Calu3 (cell line): Measurements from ENCODE around the gene MINDY1. TPM values are rescaled to one million over a fixed set of nuclear protein-coding genes. Genes with fewer than 3 reads are reported as not detected.

ENCODE experiments used
- BruUV-seq: library from RNA; stranded (reverse); fragments of 400-500 nt; replicated peaks from 2 replicates; lab custom pipeline; 2021; lab: Mats Ljungman, UMichigan
- CTCF ChIA-PET: fragments of 300-600 bp; sonication (Branson Sonifier 250); formaldehyde crosslinking; loops from one replicate; lab custom pipeline; 2022; ENCODE audit warnings: antibody characterized with exemption; lab: Charles Lee
- DNase-seq: peaks from one replicate; pipeline ENCODE4 v3.0.0; 2022
- H3K27ac Mint-ChIP-seq: one replicate; pipeline ENCODE4 v1.8.0; 2022; ENCODE audit warnings: mixed read lengths; ENCODE audit not compliant: unreplicated experiment
- H3K27me3 Mint-ChIP-seq: one replicate; pipeline ENCODE4 v1.8.0; 2022; ENCODE audit warnings: mixed read lengths; ENCODE audit not compliant: unreplicated experiment
- H3K36me3 Mint-ChIP-seq: one replicate; pipeline ENCODE4 v1.8.0; 2022; ENCODE audit warnings: mild to moderate bottlenecking, moderate library complexity, mixed read lengths; ENCODE audit not compliant: insufficient read depth, unreplicated experiment
- H3K4me1 Mint-ChIP-seq: one replicate; pipeline ENCODE4 v1.8.0; 2022; ENCODE audit warnings: mild to moderate bottlenecking, low read depth, mixed read lengths; ENCODE audit not compliant: unreplicated experiment
- H3K4me3 Mint-ChIP-seq: one replicate; pipeline ENCODE4 v1.8.0; 2022; ENCODE audit warnings: mild to moderate bottlenecking, low read depth, moderate library complexity, mixed read lengths; ENCODE audit not compliant: unreplicated experiment
- H3K9me3 Mint-ChIP-seq: one replicate; pipeline ENCODE4 v1.8.0; 2022; ENCODE audit warnings: low read depth, mixed read lengths; ENCODE audit not compliant: unreplicated experiment
- CTCF ChIP-seq: fragments of 200-600 bp; IDR thresholded peaks from one replicate; pipeline ENCODE4 v1.8.0; 2022; ENCODE audit warnings: antibody characterized with exemption; ENCODE audit not compliant: unreplicated experiment
- intact Hi-C: fragments of 100-400 bp; cut with micrococcal nuclease; formaldehyde crosslinking; loops from one replicate; pipeline ENCODE4 v1.10.0; 2022; ENCODE audit not compliant: unreplicated experiment
- total RNA-seq: library from RNA; stranded (reverse); gene quantifications from 2 replicates; pipeline ENCODE4 v1.2.3, GENCODE V29; 2022

MINDY1 gene
- total RNA-seq, 1 experiment from 2014 or later, result 17.6 TPM

GRCh38 chr1:151002611-151003010 is 4.1 kb downstream of the MINDY1 start:
- Mint-ChIP-seq H3K9me3 (no peaks in the 10 kb centered on the region), H3K36me3 (peaks cover 20% of the 10 kb centered on the region), H3K4me3 (no peak overlapping the region), H3K4me1 (peaks cover 23% of the 10 kb centered on the region), H3K27ac (no peak overlapping the region), H3K27me3 (no peaks in the 10 kb centered on the region)
- CTCF ChIA-PET, result interaction anchor here (2.6 kb wide), 1 partner anchor 21 kb away, joined by 10 read pairs; the partner anchor contains the start of gene ANXA9
- TF ChIP-seq CTCF, result no peak
- no TSS peak for BruUV-seq
- intact Hi-C loops, result no loop called here
- DNase-seq, result no peak

GRCh38 chr1:151002051-151002450 is 4.7 kb downstream of the MINDY1 start:
- no peak for TF ChIP-seq CTCF
- Mint-ChIP-seq H3K4me1 (peaks cover 17% of the 10 kb centered on the region), H3K9me3 (no peaks in the 10 kb centered on the region), H3K4me3 (no peak overlapping the region), H3K27me3 (no peaks in the 10 kb centered on the region), H3K27ac (no peak overlapping the region), H3K36me3 (peaks cover 15% of the 10 kb centered on the region)
- CTCF ChIA-PET, result no interaction called here
- BruUV-seq, result no TSS peak
- no peak for DNase-seq
- intact Hi-C loops, result no loop called here

- no peak for TF ChIP-seq CTCF
- Mint-ChIP-seq H3K9me3 (no peaks in the 10 kb centered on the region), H3K27me3 (no peaks in the 10 kb centered on the region), H3K36me3 (peaks cover 13% of the 10 kb centered on the region), H3K4me3 (no peak overlapping the region), H3K27ac (no peak overlapping the region), H3K4me1 (peaks cover 13% of the 10 kb centered on the region)
- BruUV-seq, result no TSS peak
- intact Hi-C loops, result no loop called here
- CTCF ChIA-PET, result interaction anchor here (0.6 kb wide), 1 partner anchor 67 kb away, joined by 4 read pairs; no protein-coding TSS in a partner anchor
- no peak for DNase-seq
Measured at GRCh38 chr1:151001602-151002001, 5.1 kb downstream of the MINDY1 start.

GRCh38 chr1:151000408-151000807 is 6.3 kb downstream of the MINDY1 start:
- Mint-ChIP-seq H3K4me3 (no peak overlapping the region), H3K27ac (no peak overlapping the region), H3K36me3 (peaks cover 13% of the 10 kb centered on the region), H3K4me1 (peaks cover under 1% of the 10 kb centered on the region), H3K27me3 (no peaks in the 10 kb centered on the region), H3K9me3 (no peaks in the 10 kb centered on the region)
- intact Hi-C loops, result no loop called here
- no peak for TF ChIP-seq CTCF
- no TSS peak for BruUV-seq
- DNase-seq, result no peak
- CTCF ChIA-PET, result interaction anchor here (0.6 kb wide), 1 partner anchor 338 kb away, joined by 3 read pairs; no protein-coding TSS in a partner anchor
